Measurements from ENCODE around the gene TXNRD1.

GRCh38 chr12:104306376-104306775 is 90.8 kb downstream of the TXNRD1 start:
- TF ChIP-seq CTCF (IDR thresholded peaks at IDR 0.05) (no peak), POLR2A (IDR thresholded peaks at IDR 0.05) (peak in 1 of 4 donors; percentile 12), EP300 (IDR thresholded peaks at IDR 0.05) (no peak)
